GM12865 (cell line): Measurements from ENCODE around the gene OR6C75.
"Not testable (repeated sequence)": the region's sequence is repeated elsewhere in the genome, so short reads cannot be mapped to it uniquely, and the experiment has no call there.

ENCODE experiments used
- DNase-seq: peaks from one replicate; pipeline ENCODE4 v3.0.0; 2010; ENCODE audit warnings: low read depth
- H3K4me3 ChIP-seq: 2 replicates; pipeline ENCODE4 v1.5.1; 2011; ENCODE audit warnings: mild to moderate bottlenecking, low read depth, low read length, control low read depth
- TF ChIP-seq, protein P1 (sequence below): IDR thresholded peaks from 2 replicates; pipeline ENCODE4 v1.5.1; 2011; ENCODE audit warnings: low read length, control low read depth, low read depth, inconsistent platforms; ENCODE audit not compliant: insufficient read depth; ENCODE audit errors: missing control alignments

The OR6C75 gene

GRCh38 chr12:55362675-55363074 lies at the start of gene OR6C75:
TSS of gene OR6C75 (plus strand) at chr12:55362975. CDS start at chr12:55365111, 2,136 bp downstream.
- no peak within 1 kb of the TSS for H3K4me3 ChIP-seq
- no peak for DNase-seq
- TF ChIP-seq, protein P1, sequence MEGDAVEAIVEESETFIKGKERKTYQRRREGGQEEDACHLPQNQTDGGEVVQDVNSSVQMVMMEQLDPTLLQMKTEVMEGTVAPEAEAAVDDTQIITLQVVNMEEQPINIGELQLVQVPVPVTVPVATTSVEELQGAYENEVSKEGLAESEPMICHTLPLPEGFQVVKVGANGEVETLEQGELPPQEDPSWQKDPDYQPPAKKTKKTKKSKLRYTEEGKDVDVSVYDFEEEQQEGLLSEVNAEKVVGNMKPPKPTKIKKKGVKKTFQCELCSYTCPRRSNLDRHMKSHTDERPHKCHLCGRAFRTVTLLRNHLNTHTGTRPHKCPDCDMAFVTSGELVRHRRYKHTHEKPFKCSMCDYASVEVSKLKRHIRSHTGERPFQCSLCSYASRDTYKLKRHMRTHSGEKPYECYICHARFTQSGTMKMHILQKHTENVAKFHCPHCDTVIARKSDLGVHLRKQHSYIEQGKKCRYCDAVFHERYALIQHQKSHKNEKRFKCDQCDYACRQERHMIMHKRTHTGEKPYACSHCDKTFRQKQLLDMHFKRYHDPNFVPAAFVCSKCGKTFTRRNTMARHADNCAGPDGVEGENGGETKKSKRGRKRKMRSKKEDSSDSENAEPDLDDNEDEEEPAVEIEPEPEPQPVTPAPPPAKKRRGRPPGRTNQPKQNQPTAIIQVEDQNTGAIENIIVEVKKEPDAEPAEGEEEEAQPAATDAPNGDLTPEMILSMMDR, result no peak

GRCh38 chr12:55314043-55314442 lies 48.7 kb upstream of the OR6C75 start, which contains the start of gene OR6C1:
TSS of gene OR6C1 (plus strand) at chr12:55314343. CDS start at chr12:55320600, 6,257 bp downstream.
- no peak for DNase-seq
- TF ChIP-seq, protein P1, result no peak
- no peak within 1 kb of the TSS for H3K4me3 ChIP-seq

- no peak for DNase-seq
- no peak overlapping the region for H3K4me3 ChIP-seq
- TF ChIP-seq, protein P1, result no peak
These were observed 42.6 kb upstream of the OR6C75 start for GRCh38 chr12:55320201-55320600.

- not testable (repeated sequence) for DNase-seq, H3K4me3 ChIP-seq
These were observed 37.0 kb upstream of the OR6C75 start for GRCh38 chr12:55325801-55326200.

DNA sequence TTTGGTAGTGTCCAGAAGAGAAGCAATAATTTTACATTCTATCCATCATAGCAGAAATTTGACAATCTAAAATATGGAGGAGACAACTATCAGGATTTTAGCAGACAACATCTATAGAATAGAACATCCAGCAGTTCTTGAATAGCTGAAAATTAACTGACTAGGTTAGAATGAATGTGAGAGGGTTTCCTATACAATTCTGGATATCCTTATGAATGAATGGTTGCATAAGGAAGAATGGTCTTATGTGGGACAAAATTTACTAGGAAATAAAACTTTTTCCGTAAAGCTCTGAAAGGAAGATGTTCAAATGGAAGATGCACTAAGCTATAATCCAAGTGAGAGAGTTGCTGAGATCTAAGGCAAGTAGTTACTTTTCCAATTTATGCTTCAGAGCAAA lies 32.3 kb upstream of the OR6C75 start, which contains the start of gene OR6C3:
Gene OR6C3, plus strand, starts transcription at position 301 of the 400 bp plus-strand sequence. CDS start 955 bp downstream, outside the sequence.
- DNase-seq, result no peak
- TF ChIP-seq, protein P1, result no peak

DNA sequence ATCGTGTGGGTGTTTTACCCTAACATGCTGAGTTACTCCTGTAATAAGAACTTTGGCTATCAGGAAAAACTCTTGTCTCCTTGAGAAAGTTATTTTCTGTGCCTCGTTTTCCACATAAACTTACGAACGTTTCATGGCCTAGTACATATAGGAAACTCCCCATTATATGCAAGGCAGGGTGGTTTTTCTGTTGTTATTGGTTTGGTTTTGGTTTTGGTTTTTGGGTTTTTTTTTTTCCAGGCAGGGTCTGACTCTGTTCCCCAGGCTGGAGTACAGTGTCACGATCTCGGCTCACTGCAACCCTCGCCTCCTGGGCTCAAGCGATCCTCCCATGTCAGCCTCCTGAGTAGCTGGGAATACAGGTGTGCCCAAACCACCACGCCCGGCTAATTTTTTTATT lies 26.8 kb upstream of the OR6C75 start:
- peak; percentile 1 for DNase-seq
- TF ChIP-seq, protein P1, result no peak
- no peak overlapping the region for H3K4me3 ChIP-seq

More for the DNA sequence above, 32.3 kb upstream of the OR6C75 start, which contains the start of gene OR6C3:
- no peak within 1 kb of the TSS for H3K4me3 ChIP-seq

GRCh38 chr12:55355338-55355737 lies 7.4 kb upstream of the OR6C75 start:
- not testable (repeated sequence) for DNase-seq, H3K4me3 ChIP-seq

- TF ChIP-seq, protein P1, result no peak
- H3K4me3 ChIP-seq, result no peak overlapping the region
- DNase-seq, result no peak
These were observed 2.3 kb downstream of the OR6C75 start for GRCh38 chr12:55365086-55365485.
